ENCODE measurements around the gene PRR18.

The PRR18 gene

GRCh38 chr6:166284640-166285039, 23.6 kb downstream of the PRR18 start:
- no peak for DNase-seq
- no peaks in the 10 kb centered on the region for H3K79me2 ChIP-seq (ENCODE audit: insufficient read depth, low read length)
- no peak overlapping the region for H3K4me2 ChIP-seq (ENCODE audit: insufficient read depth, low read length)
- H3K9ac ChIP-seq (ENCODE audit: low read depth, low read length), result no peak overlapping the region
- no peak overlapping the region for H3K4me3 ChIP-seq (ENCODE audit: low read depth in 1 of 2, low read length in 2 of 2)
- no peaks in the 10 kb centered on the region for H3K4me1 ChIP-seq (ENCODE audit: insufficient read depth, low read length)
- TF ChIP-seq EZH2 (IDR thresholded peaks at IDR 0.05; ENCODE audit: borderline replicate concordance, low read depth, low read length, severe bottlenecking), result no peak
- TF ChIP-seq CTCF (IDR thresholded peaks at IDR 0.05; ENCODE audit: borderline replicate concordance, extremely low read depth, low read length, poor library complexity, severe bottlenecking), result no peak
- ATAC-seq (ENCODE audit: insufficient read depth, low read depth), result no peak; the same call in 2 of the 3 replicates
- no peak overlapping the region for H2AFZ ChIP-seq (ENCODE audit: low read depth, low read length)
- no peaks in the 10 kb centered on the region for H3K36me3 ChIP-seq (ENCODE audit: insufficient read depth, low read length)
- no peaks in the 10 kb centered on the region for H4K20me1 ChIP-seq (ENCODE audit: insufficient read depth, low read length)
- no peak overlapping the region for H3K27ac ChIP-seq (ENCODE audit: low read length)
- no peaks in the 10 kb centered on the region for H3K9me3 ChIP-seq (ENCODE audit: insufficient read depth, low read length, severe bottlenecking)
- H3K27me3 ChIP-seq (ENCODE audit: insufficient read depth, low read length, poor library complexity), result no peaks in the 10 kb centered on the region

GRCh38 chr6:166282394-166283032, 25.7 kb downstream of the PRR18 start:
- no peak overlapping the region for H3K4me2 ChIP-seq (ENCODE audit: insufficient read depth, low read length)
- H3K9me3 ChIP-seq (ENCODE audit: insufficient read depth, low read length, severe bottlenecking), result no peaks in the 10 kb centered on the region
- H3K4me3 ChIP-seq (ENCODE audit: low read depth in 1 of 2, low read length in 2 of 2), result no peak overlapping the region
- H3K9ac ChIP-seq (ENCODE audit: low read depth, low read length), result no peak overlapping the region
- no peak for DNase-seq
- no peaks in the 10 kb centered on the region for H3K4me1 ChIP-seq (ENCODE audit: insufficient read depth, low read length)
- no peaks in the 10 kb centered on the region for H4K20me1 ChIP-seq (ENCODE audit: insufficient read depth, low read length)
- no peak for ATAC-seq (ENCODE audit: insufficient read depth, low read depth)
- H3K36me3 ChIP-seq (ENCODE audit: insufficient read depth, low read length), result no peaks in the 10 kb centered on the region
- H3K27me3 ChIP-seq (ENCODE audit: insufficient read depth, low read length, poor library complexity), result no peaks in the 10 kb centered on the region
- H3K27ac ChIP-seq (ENCODE audit: low read length), result no peak overlapping the region
- H2AFZ ChIP-seq (ENCODE audit: low read depth, low read length), result no peak overlapping the region
- H3K79me2 ChIP-seq (ENCODE audit: insufficient read depth, low read length), result no peaks in the 10 kb centered on the region
- TF ChIP-seq EZH2 (IDR thresholded peaks at IDR 0.05; ENCODE audit: borderline replicate concordance, low read depth, low read length, severe bottlenecking), result no peak
- no peak for TF ChIP-seq CTCF (IDR thresholded peaks at IDR 0.05; ENCODE audit: borderline replicate concordance, extremely low read depth, low read length, poor library complexity, severe bottlenecking)

- Histone ChIP-seq H3K4me1 (ENCODE audit: insufficient read depth, low read length) (peaks cover under 1% of the 10 kb centered on the region), H3K4me3 (ENCODE audit: low read depth in 1 of 2, low read length in 2 of 2) (no peak overlapping the region), H3K9ac (ENCODE audit: low read depth, low read length) (no peak overlapping the region), H3K79me2 (ENCODE audit: insufficient read depth, low read length) (no peaks in the 10 kb centered on the region), H2AFZ (ENCODE audit: low read depth, low read length) (no peak overlapping the region), H4K20me1 (ENCODE audit: insufficient read depth, low read length) (no peaks in the 10 kb centered on the region), H3K27me3 (ENCODE audit: insufficient read depth, low read length, poor library complexity) (no peaks in the 10 kb centered on the region), H3K9me3 (ENCODE audit: insufficient read depth, low read length, severe bottlenecking) (no peaks in the 10 kb centered on the region), H3K27ac (ENCODE audit: low read length) (no peak overlapping the region), H3K36me3 (ENCODE audit: insufficient read depth, low read length) (no peaks in the 10 kb centered on the region), H3K4me2 (ENCODE audit: insufficient read depth, low read length) (no peak overlapping the region)
- ATAC-seq (ENCODE audit: insufficient read depth, low read depth), result no peak
- DNase-seq, result no peak
- TF ChIP-seq EZH2 (IDR thresholded peaks at IDR 0.05; ENCODE audit: borderline replicate concordance, low read depth, low read length, severe bottlenecking), result no peak
Observed at GRCh38 chr6:166281104-166281503, 27.1 kb downstream of the PRR18 start.

- Histone ChIP-seq H3K79me2 (ENCODE audit: insufficient read depth, low read length) (no peaks in the 10 kb centered on the region), H3K9ac (ENCODE audit: low read depth, low read length) (no peak overlapping the region), H3K4me3 (ENCODE audit: low read depth in 1 of 2, low read length in 2 of 2) (no peak overlapping the region), H3K36me3 (ENCODE audit: insufficient read depth, low read length) (no peaks in the 10 kb centered on the region), H2AFZ (ENCODE audit: low read depth, low read length) (no peak overlapping the region), H3K9me3 (ENCODE audit: insufficient read depth, low read length, severe bottlenecking) (no peaks in the 10 kb centered on the region), H3K27me3 (ENCODE audit: insufficient read depth, low read length, poor library complexity) (no peaks in the 10 kb centered on the region), H3K27ac (ENCODE audit: low read length) (no peak overlapping the region), H3K4me2 (ENCODE audit: insufficient read depth, low read length) (no peak overlapping the region), H3K4me1 (ENCODE audit: insufficient read depth, low read length) (peaks cover 8% of the 10 kb centered on the region), H4K20me1 (ENCODE audit: insufficient read depth, low read length) (no peaks in the 10 kb centered on the region)
- ATAC-seq (ENCODE audit: insufficient read depth, low read depth), result no peak
- no peak for DNase-seq
- TF ChIP-seq CTCF (IDR thresholded peaks at IDR 0.05; ENCODE audit: borderline replicate concordance, extremely low read depth, low read length, poor library complexity, severe bottlenecking), result no peak
- no peak for TF ChIP-seq EZH2 (IDR thresholded peaks at IDR 0.05; ENCODE audit: borderline replicate concordance, low read depth, low read length, severe bottlenecking)
Observed at GRCh38 chr6:166279393-166279679, 28.9 kb downstream of the PRR18 start.
